Amniotic stem cell (primary cell): ENCODE data around the gene SNED1.

ENCODE experiments used
- DNase-seq: peaks from one replicate; lab custom pipeline; 2025; lab: John Stamatoyannopoulos, UW

Gene SNED1

GRCh38 chr2:240997856-240998705 lies at the start of gene SNED1:
TSS of gene SNED1 (plus strand) at chr2:240998618. CDS start at chr2:240998838, 220 bp downstream.
- DNase-seq: peak; percentile 57

- no peak for DNase-seq
Observed at GRCh38 chr2:240948905-240949790, 49.3 kb upstream of the SNED1 start.

DNA sequence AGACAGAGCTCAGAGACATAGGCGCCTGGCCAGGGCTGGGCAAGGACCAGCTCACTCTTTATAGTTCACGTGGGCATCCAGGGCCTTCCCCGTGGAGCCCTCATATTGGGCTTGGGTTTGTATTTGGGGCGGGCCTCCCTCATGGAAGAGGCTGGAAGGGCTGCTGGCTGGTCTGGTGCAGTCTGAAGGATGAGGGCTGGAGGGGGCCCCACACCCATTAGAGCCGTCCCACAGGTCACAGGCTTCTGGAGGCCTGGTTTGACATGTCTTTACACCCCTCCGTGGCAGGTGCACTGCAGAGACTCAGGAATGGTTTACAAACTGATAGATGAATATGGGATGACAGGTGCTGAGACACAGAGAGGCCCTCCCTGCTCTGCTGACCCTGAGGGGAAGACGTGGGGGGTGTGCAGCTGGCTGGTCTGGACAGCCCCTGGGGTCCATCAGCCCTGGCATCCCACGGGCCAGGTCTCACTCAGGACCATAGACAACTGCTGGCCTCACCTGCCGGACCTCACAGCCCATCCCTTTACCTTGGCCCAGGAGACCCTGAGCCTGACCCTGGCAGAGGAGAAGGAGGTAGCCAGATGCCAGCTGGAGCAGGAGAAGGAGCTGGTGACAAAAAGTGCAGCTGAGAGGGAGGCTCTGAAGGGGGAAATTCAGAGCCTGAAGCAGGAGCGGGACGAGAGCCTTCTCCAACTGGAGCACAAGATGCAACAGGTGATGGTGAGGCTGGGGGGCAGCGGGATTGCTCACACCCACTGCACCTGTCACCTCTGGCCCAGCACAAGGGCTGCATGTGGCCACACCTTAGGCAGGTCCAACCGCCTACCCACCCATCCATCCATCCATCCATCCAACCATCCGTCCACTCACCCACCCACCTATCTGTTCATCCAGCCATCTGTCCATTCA lies 48.4 kb upstream of the SNED1 start:
- no peak for DNase-seq

DNA sequence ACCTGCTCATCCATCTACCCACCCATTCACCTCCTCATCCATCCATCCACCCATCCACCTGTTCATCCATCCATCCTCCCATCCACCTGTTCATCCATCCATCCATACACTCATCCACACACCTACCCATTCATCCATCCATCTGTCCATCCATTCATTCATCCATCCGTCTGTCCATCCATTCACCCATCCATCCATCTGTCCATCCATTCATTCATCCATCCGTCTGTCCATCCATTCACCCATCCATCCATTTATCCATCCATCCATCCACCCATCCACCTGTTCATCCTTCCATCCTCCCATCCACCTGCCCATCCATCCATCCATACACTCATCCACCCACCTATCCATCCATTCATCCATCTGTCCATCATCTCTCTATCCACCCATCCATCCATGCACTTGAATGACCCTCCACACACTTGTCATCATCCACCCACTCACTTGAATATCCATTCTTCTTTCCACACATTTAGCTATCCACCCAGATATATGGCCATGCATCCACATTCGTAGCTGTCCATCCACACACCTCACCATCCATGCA lies 47.3 kb upstream of the SNED1 start:
- DNase-seq: no peak

- DNase-seq: no peak
Observed at GRCh38 chr2:240952496-240953246, 45.7 kb upstream of the SNED1 start.

- DNase-seq: no peak
Observed at GRCh38 chr2:240953426-240954410, 44.7 kb upstream of the SNED1 start.

- DNase-seq: no peak
Observed at GRCh38 chr2:240954436-240955305, 43.7 kb upstream of the SNED1 start.

DNA sequence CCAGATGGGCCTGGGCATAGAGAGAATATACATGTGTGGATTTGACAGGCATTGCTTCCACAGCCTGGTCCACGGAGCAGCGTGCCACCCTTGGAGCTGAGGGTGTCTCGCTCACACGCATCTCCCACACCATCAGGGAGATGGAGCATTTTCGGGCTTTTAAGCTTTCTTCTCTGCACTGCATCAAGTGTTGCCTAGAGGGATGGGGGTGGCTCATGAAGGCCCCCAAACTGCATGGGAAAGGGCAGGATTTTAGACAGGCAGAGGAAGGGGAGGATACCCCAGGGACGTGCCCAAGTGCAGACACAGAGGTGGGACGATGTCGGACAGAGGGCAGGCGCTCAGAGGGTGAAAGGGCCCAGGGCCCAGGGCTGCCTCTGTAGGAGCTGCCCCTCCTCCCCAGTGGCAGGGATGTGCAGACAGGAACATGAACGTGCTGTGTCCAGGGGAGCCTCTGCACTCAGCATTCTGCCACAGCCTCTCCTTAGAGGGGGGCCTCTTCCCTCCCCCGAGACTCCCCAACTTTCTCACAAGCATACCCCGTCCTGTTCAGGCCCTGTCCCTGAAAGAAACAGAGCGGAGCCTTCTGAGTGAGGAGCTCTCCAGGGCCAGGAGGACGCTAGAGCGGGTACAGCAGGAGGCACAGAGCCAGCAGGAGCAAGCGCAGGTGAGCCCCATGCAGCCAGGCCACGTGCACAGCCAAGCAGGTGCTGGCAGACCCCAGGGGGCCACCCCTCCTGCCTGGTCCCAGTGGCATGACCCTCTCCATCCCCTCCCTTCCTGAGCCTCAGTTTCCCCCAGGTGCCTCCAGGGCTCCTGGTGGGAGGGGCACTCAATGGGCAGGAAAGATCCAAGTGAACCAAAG lies 42.9 kb upstream of the SNED1 start:
- no peak for DNase-seq

DNA sequence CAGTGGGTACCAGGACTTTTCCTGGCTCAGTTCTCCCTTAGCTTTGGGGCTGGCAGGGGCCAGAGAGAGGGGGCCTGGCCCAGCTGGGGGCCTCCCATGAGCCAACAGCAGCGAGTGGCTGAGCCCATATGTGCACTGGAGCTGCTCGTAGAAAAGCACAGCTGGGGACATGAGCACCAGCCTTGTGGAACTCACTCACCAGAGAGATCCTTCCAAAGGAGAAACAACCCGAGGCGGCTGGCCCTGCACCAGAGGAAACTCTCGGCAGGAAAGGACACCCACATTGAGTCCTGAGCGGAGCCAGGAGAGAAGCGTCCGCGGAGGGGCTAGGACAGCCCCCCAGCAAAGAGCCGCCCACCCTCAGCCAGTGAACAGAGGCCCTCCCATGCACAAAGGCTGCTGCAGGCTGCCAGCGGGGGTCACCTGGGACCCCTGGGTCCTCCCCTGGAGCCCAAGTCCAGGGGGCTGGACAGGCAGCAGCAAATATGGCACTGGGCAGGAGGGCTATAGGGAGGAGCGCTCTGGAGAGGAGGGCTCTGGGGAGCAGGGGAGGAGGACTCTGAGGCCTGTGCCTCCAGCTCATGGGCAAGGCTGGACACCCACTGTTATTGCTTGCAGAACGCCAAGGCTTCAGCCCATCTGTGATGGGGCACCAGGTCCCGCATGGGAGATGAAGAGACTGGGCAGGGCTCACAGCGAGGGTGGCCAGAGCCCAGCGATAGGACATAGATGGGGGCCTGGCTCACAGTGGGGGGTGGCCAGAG lies 42.1 kb upstream of the SNED1 start:
- DNase-seq: no peak

- no peak for DNase-seq
Observed at GRCh38 chr2:240956935-240957655, 41.3 kb upstream of the SNED1 start.

GRCh38 chr2:240957656-240958365 lies 40.6 kb upstream of the SNED1 start:
- DNase-seq: no peak

- no peak for DNase-seq
Observed at GRCh38 chr2:240958366-240959213, 39.8 kb upstream of the SNED1 start.

- DNase-seq: no peak
Observed at GRCh38 chr2:240959214-240959940, 39.0 kb upstream of the SNED1 start.

GRCh38 chr2:240959941-240960308 lies 38.5 kb upstream of the SNED1 start:
- no peak for DNase-seq
